K562 (cell line): ENCODE data around the gene ANKRD13B. TPM values are rescaled to one million over a fixed set of nuclear protein-coding genes. Genes with fewer than 3 reads are reported as not detected.

ENCODE experiments used
- CHD4 ChIP-seq: fragments of 200-600 bp; sonication (generic); IDR thresholded peaks from 3 replicates; pipeline ENCODE4 v1.6.1; 2012; ENCODE audit warnings: low read depth, mild to moderate bottlenecking, mixed read lengths, low read length, inconsistent platforms; ENCODE audit not compliant: insufficient read depth, insufficient replicate concordance, poor library complexity, severe bottlenecking
- CREB1 ChIP-seq, 2 experiments: sonication (generic) in 1 of 2; formaldehyde crosslinking in 1 of 2; IDR thresholded peaks; 2 replicates each; pipeline versions ENCODE4 v1.6.1 to v1.8.0; 2012 to 2022; ENCODE audit warnings: inconsistent platforms in 1 of 2, mild to moderate bottlenecking in 1 of 2, missing genetic modification reagents in 1 of 2, moderate library complexity in 1 of 2
- CREB3 ChIP-seq: fragments of 450-650 bp; conservative IDR thresholded peaks from 2 replicates; pipeline ENCODE4 v1.6.1; 2016; ENCODE audit warnings: missing genetic modification characterization, low read depth, mild to moderate bottlenecking, missing compliant biosample characterization, moderate library complexity
- ETV5 ChIP-seq: sonication (generic); formaldehyde crosslinking; IDR thresholded peaks from 2 replicates; pipeline ENCODE4 v1.4.0; 2020; ENCODE audit warnings: low read depth, mild to moderate bottlenecking, missing genetic modification reagents
- KDM1A ChIP-seq, 2 experiments: fragments of 450-650 bp; IDR thresholded peaks; 2 replicates each; pipeline ENCODE4 v1.6.1; 2016; ENCODE audit warnings: mild to moderate bottlenecking in 2 of 2
- MLX ChIP-seq, 2 experiments: fragments of 450-650 bp in 1 of 2; sonication (generic) in 1 of 2; formaldehyde crosslinking; conservative IDR thresholded peaks; 2 replicates each; pipeline versions ENCODE4 v1.4.0 to v1.8.1; 2020 to 2022; ENCODE audit warnings: mild to moderate bottlenecking in 1 of 2, missing genetic modification reagents in 1 of 2
- PHF8 ChIP-seq: fragments of 200-600 bp; sonication (generic); IDR thresholded peaks from 2 replicates; pipeline ENCODE4 v1.6.1; 2012; ENCODE audit warnings: mixed run types, mild to moderate bottlenecking, inconsistent platforms, low read length, moderate library complexity, borderline replicate concordance
- PHTF2 ChIP-seq: fragments of 250-450 bp; sonication (Bioruptor Pico); IDR thresholded peaks from 2 replicates; pipeline ENCODE4 v1.5.0; 2021; ENCODE audit warnings: mild to moderate bottlenecking
- POLR3G ChIP-seq: IDR thresholded peaks from 2 replicates; pipeline ENCODE4 v1.6.1; 2011; ENCODE audit not compliant: insufficient read length, insufficient replicate concordance; ENCODE audit errors: extremely low read depth
- PURB ChIP-seq: sonication (generic); formaldehyde crosslinking; IDR thresholded peaks from 2 replicates; pipeline ENCODE4 v1.9.0; 2021; ENCODE audit warnings: low read depth, mild to moderate bottlenecking, missing genetic modification reagents
- TFAM ChIP-seq: fragments of 250-450 bp; sonication (Bioruptor Pico); conservative IDR thresholded peaks from 2 replicates; pipeline ENCODE4 v1.5.0; 2021; ENCODE audit warnings: mild to moderate bottlenecking, moderate library complexity
- ZNF133 ChIP-seq: fragments of 250-450 bp; sonication (Bioruptor Pico); IDR thresholded peaks from 2 replicates; pipeline ENCODE4 v1.4.0; 2020; ENCODE audit warnings: mild to moderate bottlenecking
- ZNF224 ChIP-seq: sonication (generic); formaldehyde crosslinking; IDR thresholded peaks from 2 replicates; pipeline ENCODE4 v1.8.0; 2022; ENCODE audit warnings: mild to moderate bottlenecking, missing genetic modification reagents
- ZNF407 ChIP-seq: fragments of 450-650 bp; IDR thresholded peaks from 2 replicates; pipeline ENCODE4 v1.6.1; 2016; ENCODE audit warnings: low read depth
- ZNF780A ChIP-seq: fragments of 250-450 bp; sonication (Bioruptor Pico); IDR thresholded peaks from 2 replicates; pipeline ENCODE4 v1.5.0; 2021; ENCODE audit warnings: mild to moderate bottlenecking
- polyA plus RNA-seq, 8 experiments: library from polyadenylated mRNA; depleted of rRNA in 4 of 8; stranded (reverse) in 5 of 8; unstranded in 3 of 8; fragments of >200 nt; fragmentation: Nextera tagmentation in 2 of 8; fragmentation: Illumina TruSeq in 1 of 8; extraction: Ambion mirVana in 2 of 8; extraction: Trizol in 1 of 8; gene quantifications; 2 replicates each; pipeline versions ENCODE4 v1.2.1 to v1.2.3, GENCODE V29; 2011 to 2014; ENCODE audit warnings: inconsistent platforms in 1 of 8, missing spikeins in 1 of 8
- total RNA-seq, 7 experiments: library from RNA; depleted of rRNA in 6 of 7; stranded (reverse); fragments of >200 nt in 6 of 7; fragmentation: Illumina TruSeq in 2 of 7; extraction: Trizol in 2 of 7; gene quantifications; 2 replicates each; pipeline versions ENCODE4 v1.2.1 to v1.2.3, GENCODE V29; 2011 to 2021; ENCODE audit warnings: low replicate concordance in 1 of 7
- TF ChIP-seq, protein P1 (sequence below): fragments of 250-450 bp; sonication (Bioruptor Pico); IDR thresholded peaks from 2 replicates; pipeline ENCODE4 v1.5.0; 2021

Gene ANKRD13B
- total and polyA plus RNA-seq, 9 of the 15 experiments (the other 6 are each of a cell fraction or from before 2014, with no cell fraction given): 0.15 to 28.1 (median 4.6) TPM

DNA sequence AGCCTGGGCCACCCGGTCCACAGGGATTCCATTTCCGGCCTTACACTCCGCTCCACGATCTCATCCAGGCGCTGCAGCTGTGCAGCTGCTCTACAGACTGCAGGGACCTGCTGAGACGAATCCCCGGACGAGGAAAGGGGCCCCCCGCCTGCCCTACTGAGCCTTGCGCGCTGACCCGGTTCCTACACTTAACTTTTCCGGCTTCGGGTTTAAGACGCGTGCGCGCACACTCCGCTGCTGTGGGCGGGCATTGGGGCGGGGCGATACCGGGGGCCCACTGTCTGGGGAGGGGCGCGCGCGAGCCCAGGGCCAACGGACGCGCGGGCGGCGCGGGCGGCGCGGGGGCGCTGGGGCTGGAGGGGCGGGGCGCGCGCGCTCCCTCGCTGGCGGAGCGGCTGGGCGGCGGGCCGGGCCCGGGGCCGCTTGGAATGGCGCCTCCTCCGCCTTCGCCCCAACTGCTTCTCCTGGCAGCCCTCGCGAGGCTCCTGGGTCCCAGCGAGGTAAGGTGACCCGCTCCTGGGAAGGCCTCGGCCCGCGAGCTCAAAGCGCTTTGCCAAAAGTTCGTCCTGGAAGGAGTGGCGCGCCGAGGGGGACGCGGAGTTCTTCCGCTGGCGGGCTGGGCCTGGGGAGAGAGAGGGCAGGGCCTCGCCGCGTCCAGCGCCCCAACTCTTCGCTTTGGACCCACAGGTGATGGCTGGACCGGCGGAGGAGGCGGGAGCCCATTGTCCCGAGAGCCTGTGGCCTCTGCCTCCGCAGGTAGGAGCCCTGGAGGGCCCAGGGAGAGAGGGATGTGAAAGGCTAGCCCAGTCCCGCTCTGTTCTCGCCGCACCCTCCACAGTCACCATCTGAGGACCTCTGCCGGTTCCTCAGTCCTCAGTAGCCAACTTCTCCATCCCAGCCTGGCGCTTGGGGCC is 24.3 kb upstream of the ANKRD13B start, which contains the start of gene TP53I13 (continued):
- no peak for TF ChIP-seq ZNF407
- TF ChIP-seq, protein P1, sequence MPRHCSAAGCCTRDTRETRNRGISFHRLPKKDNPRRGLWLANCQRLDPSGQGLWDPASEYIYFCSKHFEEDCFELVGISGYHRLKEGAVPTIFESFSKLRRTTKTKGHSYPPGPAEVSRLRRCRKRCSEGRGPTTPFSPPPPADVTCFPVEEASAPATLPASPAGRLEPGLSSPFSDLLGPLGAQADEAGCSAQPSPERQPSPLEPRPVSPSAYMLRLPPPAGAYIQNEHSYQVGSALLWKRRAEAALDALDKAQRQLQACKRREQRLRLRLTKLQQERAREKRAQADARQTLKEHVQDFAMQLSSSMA (CRISPR knock-in tag): no peak
- no peak for TF ChIP-seq KDM1A (IDR thresholded peaks at IDR 0.05)
- no peak for TF ChIP-seq PHTF2 (CRISPR knock-in tag)
- TF ChIP-seq POLR3G: no peak
- no peak for TF ChIP-seq TFAM (CRISPR knock-in tag)
- no peak for TF ChIP-seq ZNF224 (CRISPR knock-in tag)
- no peak for TF ChIP-seq CREB3 (tag)
- no peak for TF ChIP-seq CREB1 (IDR thresholded peaks at IDR 0.05)
- no peak for TF ChIP-seq CREB1 (CRISPR knock-in tag; IDR thresholded peaks at IDR 0.05)
- no peak for TF ChIP-seq CHD4
- no peak for TF ChIP-seq MLX (CRISPR knock-in tag; conservative IDR thresholded peaks at IDR 0.05)
- peak; percentile 78; the same call in 1 of the 2 replicates for TF ChIP-seq PHF8
- no peak for TF ChIP-seq ZNF133
- no peak for TF ChIP-seq ZNF780A
- TF ChIP-seq PURB: no peak
- TF ChIP-seq ETV5: no peak
